HepG2 (cell line): Measurements from ENCODE around the gene PIMREG.

Experiments used
- CTCF ChIP-seq: sonication (generic); formaldehyde crosslinking; IDR thresholded peaks from 2 replicates; pipeline ENCODE4 v1.5.0; 2020; ENCODE audit warnings: mild to moderate bottlenecking, missing genetic modification reagents, moderate library complexity
- MAFK ChIP-seq, 2 experiments: IDR thresholded peaks in 1 of 2; conservative IDR thresholded peaks in 1 of 2; 2 replicates each; pipeline ENCODE4 v1.6.1; 2011; ENCODE audit warnings: improper control_type of control experiment in 2 of 2, low read length in 2 of 2
- PCBP1 ChIP-seq: fragments of 200-400 bp; formaldehyde crosslinking; IDR thresholded peaks from 2 replicates; pipeline ENCODE4 v1.6.1; 2017; ENCODE audit warnings: mild to moderate bottlenecking, low read depth, low read length, borderline replicate concordance
- SIN3A ChIP-seq: IDR thresholded peaks from 2 replicates; pipeline ENCODE4 v1.6.1; 2011; ENCODE audit warnings: low read depth, mild to moderate bottlenecking, control low read depth, low read length, borderline replicate concordance
- THAP8 ChIP-seq: sonication (generic); formaldehyde crosslinking; IDR thresholded peaks from 2 replicates; pipeline ENCODE4 v1.5.1; 2020; ENCODE audit warnings: missing genetic modification reagents, mild to moderate bottlenecking, borderline replicate concordance
- ZNF232 ChIP-seq: sonication (generic); formaldehyde crosslinking; IDR thresholded peaks from 2 replicates; pipeline ENCODE4 v1.4.0; 2020; ENCODE audit warnings: missing genetic modification reagents, borderline replicate concordance

DNA sequence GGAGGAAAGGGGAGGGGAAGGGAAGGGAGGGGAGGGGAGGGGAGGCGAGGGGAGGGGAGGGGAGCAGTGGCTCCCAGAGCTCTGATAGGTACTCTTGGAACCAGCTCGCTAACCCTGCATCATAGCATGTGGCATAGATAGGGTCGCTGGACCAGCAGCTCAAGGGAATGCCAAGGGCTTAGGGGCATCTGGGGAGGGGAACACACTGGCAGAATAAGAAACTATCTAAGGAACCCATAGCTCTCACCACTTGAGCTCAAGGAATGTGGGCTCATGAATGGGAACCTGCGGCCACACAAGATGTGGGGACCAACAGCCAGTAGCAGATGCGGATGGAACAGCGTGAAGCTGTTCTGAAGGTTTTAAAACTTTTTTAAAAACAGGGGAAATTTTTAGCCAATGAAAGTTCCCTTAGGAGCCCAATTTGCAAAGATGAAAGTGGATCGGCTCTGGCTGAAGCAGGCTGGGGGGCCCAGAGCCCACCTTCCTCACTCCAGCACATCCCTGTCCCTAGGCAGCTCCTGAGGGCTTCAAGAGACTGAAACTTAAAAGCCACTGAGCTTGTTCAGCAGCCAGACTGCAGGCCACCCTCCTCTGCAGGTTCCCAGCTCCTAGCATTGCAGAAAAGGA is 46.9 kb downstream of the PIMREG start:
- TF ChIP-seq PCBP1 (0 out of 2 replicates have a peak, but pooled peaks have one; percentile 30), ZNF232 (no peak), MAFK (conservative IDR thresholded peaks at IDR 0.05 in 1 of 2, IDR thresholded peaks at IDR 0.05 in 1 of 2; ENCODE audit: low read length in 2 of 2) (no peak), SIN3A (no peak), THAP8 (CRISPR knock-in tag) (no peak), CTCF (no peak)
